ENCODE results near the gene NOS3.

NOS3 gene

DNA sequence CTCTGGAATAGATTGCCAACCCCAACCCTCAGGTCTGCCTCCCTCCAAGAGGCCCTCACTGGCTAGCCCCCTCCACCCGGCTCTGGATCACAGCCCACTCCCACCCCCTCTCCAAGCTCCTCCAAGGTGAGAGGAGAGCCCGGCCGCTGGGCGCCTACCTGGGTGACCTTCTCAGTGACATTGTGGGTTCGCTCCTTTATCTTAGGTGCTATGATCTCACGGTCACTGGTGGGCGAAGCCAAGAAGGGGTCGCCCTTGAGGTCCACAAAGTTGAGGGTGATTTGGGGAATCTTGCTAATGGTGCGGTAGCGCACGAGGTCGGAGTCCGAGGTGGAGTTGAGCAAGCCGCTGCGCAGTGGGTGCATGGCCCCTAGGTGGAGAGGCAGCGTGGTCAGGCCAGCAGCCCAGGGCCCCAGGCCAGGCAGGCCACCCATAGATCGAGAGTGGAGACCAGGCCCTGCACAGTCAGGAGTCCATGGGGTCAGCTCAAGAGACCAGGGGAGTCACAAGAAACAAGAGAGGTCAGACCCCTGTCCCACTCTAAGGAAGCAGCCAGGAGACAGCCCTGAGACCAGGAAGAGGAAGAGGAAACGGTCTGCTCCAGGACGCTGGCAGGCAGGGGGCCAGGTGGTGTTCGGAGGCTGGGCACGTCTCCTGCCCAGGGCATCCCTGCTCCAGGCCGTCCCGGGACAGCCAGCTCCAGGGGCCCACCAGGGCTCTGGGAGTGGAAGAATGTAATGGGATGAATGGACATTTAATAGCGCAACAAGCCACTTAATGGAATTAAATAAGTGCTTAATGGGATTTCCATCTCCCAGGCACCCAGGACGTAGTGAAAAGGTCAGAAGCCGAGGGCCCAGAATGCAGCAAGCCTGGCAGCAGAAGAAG is 33.4 kb upstream of the NOS3 start:
- H3K9me3 ChIP-seq (ENCODE audit: control insufficient read depth, insufficient read depth, low read depth, low read length) = no peaks in the 10 kb centered on the region
- H3K4me3 ChIP-seq (ENCODE audit: low read depth, low read length) = no peak overlapping the region
- no peaks in the 10 kb centered on the region for H3K36me3 ChIP-seq (ENCODE audit: control insufficient read depth in 2 of 2, insufficient read depth in 1 of 2, low read length in 2 of 2)
- ChIA-PET POLR2A (no interaction called here), CTCF (no interaction called here)
- TF ChIP-seq ZNF184 (tag by site-specific recombination; IDR thresholded peaks at IDR 0.05) = no peak
- no peak for TF ChIP-seq ZNF248 (tag by site-specific recombination; IDR thresholded peaks at IDR 0.05)
- no peak for TF ChIP-seq ZNF664 (tag by site-specific recombination; IDR thresholded peaks at IDR 0.05)
- TF ChIP-seq MZF1 (tag by site-specific recombination; IDR thresholded peaks at IDR 0.05; ENCODE audit: borderline replicate concordance) = no peak
- TF ChIP-seq ZBTB7A (tag by site-specific recombination; IDR thresholded peaks at IDR 0.05; ENCODE audit: low read depth) = no peak
- TF ChIP-seq ZNF266 (tag by site-specific recombination; IDR thresholded peaks at IDR 0.05; ENCODE audit: low read depth) = no peak
- TF ChIP-seq, protein P1, sequence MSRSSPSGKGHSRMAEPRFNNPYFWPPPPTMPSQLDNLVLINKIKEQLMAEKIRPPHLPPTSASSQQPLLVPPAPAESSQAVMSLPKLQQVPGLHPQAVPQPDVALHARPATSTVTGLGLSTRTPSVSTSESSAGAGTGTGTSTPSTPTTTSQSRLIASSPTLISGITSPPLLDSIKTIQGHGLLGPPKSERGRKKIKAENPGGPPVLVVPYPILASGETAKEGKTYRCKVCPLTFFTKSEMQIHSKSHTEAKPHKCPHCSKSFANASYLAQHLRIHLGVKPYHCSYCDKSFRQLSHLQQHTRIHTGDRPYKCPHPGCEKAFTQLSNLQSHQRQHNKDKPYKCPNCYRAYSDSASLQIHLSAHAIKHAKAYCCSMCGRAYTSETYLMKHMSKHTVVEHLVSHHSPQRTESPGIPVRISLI (tag by site-specific recombination; IDR thresholded peaks at IDR 0.05) = no peak
- no peaks in the 10 kb centered on the region for H3K4me1 ChIP-seq (ENCODE audit: control insufficient read depth, insufficient read depth, low read length)
- no peak overlapping the region for H3K27ac ChIP-seq (ENCODE audit: extremely low read depth, low read depth, low read length)

DNA sequence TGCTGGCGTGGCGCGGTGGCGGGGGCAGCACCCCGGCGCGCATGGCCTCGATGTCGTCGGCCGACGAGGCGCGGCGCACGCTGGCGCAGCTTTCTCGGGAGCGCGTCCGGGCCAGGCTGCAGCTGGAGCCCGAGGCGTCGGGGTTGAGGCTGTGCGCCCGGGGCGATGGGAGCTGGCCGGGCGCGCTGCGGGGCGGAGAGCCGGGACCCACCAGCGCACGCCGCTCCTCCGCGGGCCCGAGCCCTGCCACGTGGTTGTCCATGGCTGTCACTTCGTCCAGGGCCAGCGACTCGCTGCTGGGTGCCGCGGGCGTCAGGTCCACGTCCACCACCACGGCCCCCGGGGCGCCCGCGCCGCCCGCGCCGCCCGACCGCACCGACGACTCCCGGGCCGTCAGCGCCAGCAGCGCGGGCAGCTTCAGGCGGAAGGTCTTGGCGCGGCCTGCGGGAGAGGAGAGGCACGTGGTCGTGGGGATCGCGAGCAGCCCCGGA is 32.7 kb upstream of the NOS3 start:
- TF ChIP-seq, protein P2, sequence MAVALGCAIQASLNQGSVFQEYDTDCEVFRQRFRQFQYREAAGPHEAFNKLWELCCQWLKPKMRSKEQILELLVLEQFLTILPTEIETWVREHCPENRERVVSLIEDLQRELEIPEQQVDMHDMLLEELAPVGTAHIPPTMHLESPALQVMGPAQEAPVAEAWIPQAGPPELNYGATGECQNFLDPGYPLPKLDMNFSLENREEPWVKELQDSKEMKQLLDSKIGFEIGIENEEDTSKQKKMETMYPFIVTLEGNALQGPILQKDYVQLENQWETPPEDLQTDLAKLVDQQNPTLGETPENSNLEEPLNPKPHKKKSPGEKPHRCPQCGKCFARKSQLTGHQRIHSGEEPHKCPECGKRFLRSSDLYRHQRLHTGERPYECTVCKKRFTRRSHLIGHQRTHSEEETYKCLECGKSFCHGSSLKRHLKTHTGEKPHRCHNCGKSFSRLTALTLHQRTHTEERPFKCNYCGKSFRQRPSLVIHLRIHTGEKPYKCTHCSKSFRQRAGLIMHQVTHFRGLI (tag by site-specific recombination; IDR thresholded peaks at IDR 0.05) = no peak
- TF ChIP-seq, protein P3, sequence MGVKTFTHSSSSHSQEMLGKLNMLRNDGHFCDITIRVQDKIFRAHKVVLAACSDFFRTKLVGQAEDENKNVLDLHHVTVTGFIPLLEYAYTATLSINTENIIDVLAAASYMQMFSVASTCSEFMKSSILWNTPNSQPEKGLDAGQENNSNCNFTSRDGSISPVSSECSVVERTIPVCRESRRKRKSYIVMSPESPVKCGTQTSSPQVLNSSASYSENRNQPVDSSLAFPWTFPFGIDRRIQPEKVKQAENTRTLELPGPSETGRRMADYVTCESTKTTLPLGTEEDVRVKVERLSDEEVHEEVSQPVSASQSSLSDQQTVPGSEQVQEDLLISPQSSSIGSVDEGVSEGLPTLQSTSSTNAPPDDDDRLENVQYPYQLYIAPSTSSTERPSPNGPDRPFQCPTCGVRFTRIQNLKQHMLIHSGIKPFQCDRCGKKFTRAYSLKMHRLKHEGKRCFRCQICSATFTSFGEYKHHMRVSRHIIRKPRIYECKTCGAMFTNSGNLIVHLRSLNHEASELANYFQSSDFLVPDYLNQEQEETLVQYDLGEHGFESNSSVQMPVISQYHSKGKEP (tag by site-specific recombination; IDR thresholded peaks at IDR 0.05) = no peak
- TF ChIP-seq ZNF76 (tag by site-specific recombination; IDR thresholded peaks at IDR 0.05; ENCODE audit: borderline replicate concordance, low read depth) = no peak
- TF ChIP-seq, protein P4, sequence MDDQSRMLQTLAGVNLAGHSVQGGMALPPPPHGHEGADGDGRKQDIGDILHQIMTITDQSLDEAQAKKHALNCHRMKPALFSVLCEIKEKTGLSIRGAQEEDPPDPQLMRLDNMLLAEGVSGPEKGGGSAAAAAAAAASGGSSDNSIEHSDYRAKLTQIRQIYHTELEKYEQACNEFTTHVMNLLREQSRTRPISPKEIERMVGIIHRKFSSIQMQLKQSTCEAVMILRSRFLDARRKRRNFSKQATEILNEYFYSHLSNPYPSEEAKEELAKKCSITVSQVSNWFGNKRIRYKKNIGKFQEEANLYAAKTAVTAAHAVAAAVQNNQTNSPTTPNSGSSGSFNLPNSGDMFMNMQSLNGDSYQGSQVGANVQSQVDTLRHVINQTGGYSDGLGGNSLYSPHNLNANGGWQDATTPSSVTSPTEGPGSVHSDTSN (CRISPR knock-in tag; IDR thresholded peaks at IDR 0.05) = no peak
- H3K27ac ChIP-seq (ENCODE audit: extremely low read depth, low read depth, low read length) = no peak overlapping the region
- no peak overlapping the region for H3K4me3 ChIP-seq (ENCODE audit: low read depth, low read length)
- ChIA-PET POLR2A (no interaction called here), CTCF (no interaction called here)
- no peaks in the 10 kb centered on the region for H3K36me3 ChIP-seq (ENCODE audit: control insufficient read depth in 2 of 2, insufficient read depth in 1 of 2, low read length in 2 of 2)
- H3K9me3 ChIP-seq (ENCODE audit: control insufficient read depth, insufficient read depth, low read depth, low read length) = no peaks in the 10 kb centered on the region
- H3K4me1 ChIP-seq (ENCODE audit: control insufficient read depth, insufficient read depth, low read length) = no peaks in the 10 kb centered on the region

DNA sequence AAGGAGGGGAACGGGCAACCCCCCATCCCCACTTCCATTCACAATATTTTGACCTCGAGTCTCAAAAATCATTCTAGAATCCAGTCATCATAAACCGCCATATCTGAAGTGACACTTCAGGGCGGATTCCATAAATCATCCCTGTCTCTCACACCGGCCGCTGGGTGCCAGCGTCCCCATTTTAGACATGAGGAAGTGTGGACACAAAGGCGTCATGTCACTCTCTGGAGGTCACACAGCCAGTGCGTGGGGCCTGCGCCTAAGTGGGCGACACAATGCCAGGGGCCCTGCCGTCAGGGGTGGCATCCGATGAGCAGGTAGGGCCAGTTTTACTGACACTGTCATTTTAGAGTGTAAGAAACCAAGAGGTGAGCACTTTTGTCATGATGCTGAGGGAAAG is 32.2 kb upstream of the NOS3 start:
- POLR2A ChIA-PET = no interaction called here
- CTCF ChIA-PET = interaction anchor here (1.1 to 1.3 kb wide), 2 partner anchors 60 to 215 kb away, joined by 4 read pairs; no protein-coding TSS in a partner anchor
- H3K27ac ChIP-seq (ENCODE audit: extremely low read depth, low read depth, low read length) = no peak overlapping the region
- TF ChIP-seq EGR2 (tag by site-specific recombination; IDR thresholded peaks at IDR 0.05; ENCODE audit: low read depth) (no peak), ZNF777 (tag by site-specific recombination; IDR thresholded peaks at IDR 0.05; ENCODE audit: borderline replicate concordance) (no peak)
- TF ChIP-seq, protein P5, sequence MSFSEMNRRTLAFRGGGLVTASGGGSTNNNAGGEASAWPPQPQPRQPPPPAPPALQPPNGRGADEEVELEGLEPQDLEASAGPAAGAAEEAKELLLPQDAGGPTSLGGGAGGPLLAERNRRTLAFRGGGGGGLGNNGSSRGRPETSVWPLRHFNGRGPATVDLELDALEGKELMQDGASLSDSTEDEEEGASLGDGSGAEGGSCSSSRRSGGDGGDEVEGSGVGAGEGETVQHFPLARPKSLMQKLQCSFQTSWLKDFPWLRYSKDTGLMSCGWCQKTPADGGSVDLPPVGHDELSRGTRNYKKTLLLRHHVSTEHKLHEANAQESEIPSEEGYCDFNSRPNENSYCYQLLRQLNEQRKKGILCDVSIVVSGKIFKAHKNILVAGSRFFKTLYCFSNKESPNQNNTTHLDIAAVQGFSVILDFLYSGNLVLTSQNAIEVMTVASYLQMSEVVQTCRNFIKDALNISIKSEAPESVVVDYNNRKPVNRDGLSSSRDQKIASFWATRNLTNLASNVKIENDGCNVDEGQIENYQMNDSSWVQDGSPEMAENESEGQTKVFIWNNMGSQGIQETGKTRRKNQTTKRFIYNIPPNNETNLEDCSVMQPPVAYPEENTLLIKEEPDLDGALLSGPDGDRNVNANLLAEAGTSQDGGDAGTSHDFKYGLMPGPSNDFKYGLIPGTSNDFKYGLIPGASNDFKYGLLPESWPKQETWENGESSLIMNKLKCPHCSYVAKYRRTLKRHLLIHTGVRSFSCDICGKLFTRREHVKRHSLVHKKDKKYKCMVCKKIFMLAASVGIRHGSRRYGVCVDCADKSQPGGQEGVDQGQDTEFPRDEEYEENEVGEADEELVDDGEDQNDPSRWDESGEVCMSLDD (tag by site-specific recombination; IDR thresholded peaks at IDR 0.05) = no peak
- TF ChIP-seq, protein P6, sequence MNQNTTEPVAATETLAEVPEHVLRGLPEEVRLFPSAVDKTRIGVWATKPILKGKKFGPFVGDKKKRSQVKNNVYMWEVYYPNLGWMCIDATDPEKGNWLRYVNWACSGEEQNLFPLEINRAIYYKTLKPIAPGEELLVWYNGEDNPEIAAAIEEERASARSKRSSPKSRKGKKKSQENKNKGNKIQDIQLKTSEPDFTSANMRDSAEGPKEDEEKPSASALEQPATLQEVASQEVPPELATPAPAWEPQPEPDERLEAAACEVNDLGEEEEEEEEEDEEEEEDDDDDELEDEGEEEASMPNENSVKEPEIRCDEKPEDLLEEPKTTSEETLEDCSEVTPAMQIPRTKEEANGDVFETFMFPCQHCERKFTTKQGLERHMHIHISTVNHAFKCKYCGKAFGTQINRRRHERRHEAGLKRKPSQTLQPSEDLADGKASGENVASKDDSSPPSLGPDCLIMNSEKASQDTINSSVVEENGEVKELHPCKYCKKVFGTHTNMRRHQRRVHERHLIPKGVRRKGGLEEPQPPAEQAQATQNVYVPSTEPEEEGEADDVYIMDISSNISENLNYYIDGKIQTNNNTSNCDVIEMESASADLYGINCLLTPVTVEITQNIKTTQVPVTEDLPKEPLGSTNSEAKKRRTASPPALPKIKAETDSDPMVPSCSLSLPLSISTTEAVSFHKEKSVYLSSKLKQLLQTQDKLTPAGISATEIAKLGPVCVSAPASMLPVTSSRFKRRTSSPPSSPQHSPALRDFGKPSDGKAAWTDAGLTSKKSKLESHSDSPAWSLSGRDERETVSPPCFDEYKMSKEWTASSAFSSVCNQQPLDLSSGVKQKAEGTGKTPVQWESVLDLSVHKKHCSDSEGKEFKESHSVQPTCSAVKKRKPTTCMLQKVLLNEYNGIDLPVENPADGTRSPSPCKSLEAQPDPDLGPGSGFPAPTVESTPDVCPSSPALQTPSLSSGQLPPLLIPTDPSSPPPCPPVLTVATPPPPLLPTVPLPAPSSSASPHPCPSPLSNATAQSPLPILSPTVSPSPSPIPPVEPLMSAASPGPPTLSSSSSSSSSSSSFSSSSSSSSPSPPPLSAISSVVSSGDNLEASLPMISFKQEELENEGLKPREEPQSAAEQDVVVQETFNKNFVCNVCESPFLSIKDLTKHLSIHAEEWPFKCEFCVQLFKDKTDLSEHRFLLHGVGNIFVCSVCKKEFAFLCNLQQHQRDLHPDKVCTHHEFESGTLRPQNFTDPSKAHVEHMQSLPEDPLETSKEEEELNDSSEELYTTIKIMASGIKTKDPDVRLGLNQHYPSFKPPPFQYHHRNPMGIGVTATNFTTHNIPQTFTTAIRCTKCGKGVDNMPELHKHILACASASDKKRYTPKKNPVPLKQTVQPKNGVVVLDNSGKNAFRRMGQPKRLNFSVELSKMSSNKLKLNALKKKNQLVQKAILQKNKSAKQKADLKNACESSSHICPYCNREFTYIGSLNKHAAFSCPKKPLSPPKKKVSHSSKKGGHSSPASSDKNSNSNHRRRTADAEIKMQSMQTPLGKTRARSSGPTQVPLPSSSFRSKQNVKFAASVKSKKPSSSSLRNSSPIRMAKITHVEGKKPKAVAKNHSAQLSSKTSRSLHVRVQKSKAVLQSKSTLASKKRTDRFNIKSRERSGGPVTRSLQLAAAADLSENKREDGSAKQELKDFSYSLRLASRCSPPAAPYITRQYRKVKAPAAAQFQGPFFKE (tag by site-specific recombination; IDR thresholded peaks at IDR 0.05; ENCODE audit: borderline replicate concordance) = no peak

More for the DNA sequence above, 32.2 kb upstream of the NOS3 start:
- H3K4me3 ChIP-seq (ENCODE audit: low read depth, low read length) = no peak overlapping the region
- H3K9me3 ChIP-seq (ENCODE audit: control insufficient read depth, insufficient read depth, low read depth, low read length) = no peaks in the 10 kb centered on the region
- H3K4me1 ChIP-seq (ENCODE audit: control insufficient read depth, insufficient read depth, low read length) = no peaks in the 10 kb centered on the region
- no peaks in the 10 kb centered on the region for H3K36me3 ChIP-seq (ENCODE audit: control insufficient read depth in 2 of 2, insufficient read depth in 1 of 2, low read length in 2 of 2)

All from HEK293 (cell line).